Choroid plexus epithelial cell (primary cell): ENCODE data around the gene ATG12.
A peak's percentile ranks its signal among the peaks of the same experiment; 100 is the strongest.
"Not testable (repeated sequence)": the region's sequence is repeated elsewhere in the genome, so short reads cannot be mapped to it uniquely, and the experiment has no call there.

ENCODE experiments used
- DNase-seq: peaks from one replicate; pipeline ENCODE4 v3.0.0-alpha.2; 2010; ENCODE audit warnings: low read depth
- H3K4me3 ChIP-seq: 2 replicates; pipeline ENCODE4 v1.5.1; 2011; ENCODE audit warnings: low read depth, mild to moderate bottlenecking, control low read depth, low read length, moderate library complexity
- TF ChIP-seq, protein P1 (sequence below): conservative IDR thresholded peaks from 2 replicates; pipeline ENCODE4 v1.5.1; 2011; ENCODE audit warnings: low read depth, mild to moderate bottlenecking, control low read depth, inconsistent platforms, low read length, moderate library complexity

The ATG12 gene

DNA sequence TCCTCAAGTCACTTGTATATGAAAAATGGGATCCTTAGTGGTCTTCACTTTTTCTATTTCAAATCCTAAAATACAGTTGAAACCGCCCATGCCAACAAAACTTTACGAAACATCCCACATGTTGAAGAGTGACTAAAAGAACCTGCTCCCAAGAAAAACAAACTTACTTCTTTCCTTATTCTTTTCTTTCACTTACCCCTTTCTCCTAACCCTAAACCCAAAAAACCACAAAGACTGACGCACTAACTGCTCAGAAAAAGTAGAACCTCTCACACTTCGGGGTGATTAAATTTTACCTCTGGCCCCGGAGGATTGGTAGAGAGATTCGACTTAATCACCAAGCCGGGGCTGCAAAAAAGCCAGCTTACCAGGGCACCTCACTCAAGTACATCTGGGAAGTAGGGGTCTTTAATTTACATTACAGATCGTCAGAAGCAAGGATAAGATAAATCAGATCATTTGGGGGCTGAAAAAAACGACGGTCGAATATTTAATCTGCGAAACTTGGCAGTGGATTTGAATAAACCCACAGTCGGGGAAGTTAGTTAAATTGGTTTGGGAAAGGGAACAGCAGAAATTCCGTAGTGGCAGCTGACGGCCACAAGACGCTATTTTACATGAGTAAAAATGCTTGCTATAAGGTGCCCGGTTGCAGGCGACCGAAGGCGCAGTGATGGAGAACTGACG, 26.2 kb downstream of the ATG12 start:
- no peak for DNase-seq
- H3K4me3 ChIP-seq = peak overlapping the region; percentile 69
- TF ChIP-seq, protein P1, sequence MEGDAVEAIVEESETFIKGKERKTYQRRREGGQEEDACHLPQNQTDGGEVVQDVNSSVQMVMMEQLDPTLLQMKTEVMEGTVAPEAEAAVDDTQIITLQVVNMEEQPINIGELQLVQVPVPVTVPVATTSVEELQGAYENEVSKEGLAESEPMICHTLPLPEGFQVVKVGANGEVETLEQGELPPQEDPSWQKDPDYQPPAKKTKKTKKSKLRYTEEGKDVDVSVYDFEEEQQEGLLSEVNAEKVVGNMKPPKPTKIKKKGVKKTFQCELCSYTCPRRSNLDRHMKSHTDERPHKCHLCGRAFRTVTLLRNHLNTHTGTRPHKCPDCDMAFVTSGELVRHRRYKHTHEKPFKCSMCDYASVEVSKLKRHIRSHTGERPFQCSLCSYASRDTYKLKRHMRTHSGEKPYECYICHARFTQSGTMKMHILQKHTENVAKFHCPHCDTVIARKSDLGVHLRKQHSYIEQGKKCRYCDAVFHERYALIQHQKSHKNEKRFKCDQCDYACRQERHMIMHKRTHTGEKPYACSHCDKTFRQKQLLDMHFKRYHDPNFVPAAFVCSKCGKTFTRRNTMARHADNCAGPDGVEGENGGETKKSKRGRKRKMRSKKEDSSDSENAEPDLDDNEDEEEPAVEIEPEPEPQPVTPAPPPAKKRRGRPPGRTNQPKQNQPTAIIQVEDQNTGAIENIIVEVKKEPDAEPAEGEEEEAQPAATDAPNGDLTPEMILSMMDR = no peak

GRCh38 chr5:115813719-115814118, 27.6 kb downstream of the ATG12 start:
- no peak for DNase-seq
- TF ChIP-seq, protein P1 = no peak
- no peak overlapping the region for H3K4me3 ChIP-seq

DNA sequence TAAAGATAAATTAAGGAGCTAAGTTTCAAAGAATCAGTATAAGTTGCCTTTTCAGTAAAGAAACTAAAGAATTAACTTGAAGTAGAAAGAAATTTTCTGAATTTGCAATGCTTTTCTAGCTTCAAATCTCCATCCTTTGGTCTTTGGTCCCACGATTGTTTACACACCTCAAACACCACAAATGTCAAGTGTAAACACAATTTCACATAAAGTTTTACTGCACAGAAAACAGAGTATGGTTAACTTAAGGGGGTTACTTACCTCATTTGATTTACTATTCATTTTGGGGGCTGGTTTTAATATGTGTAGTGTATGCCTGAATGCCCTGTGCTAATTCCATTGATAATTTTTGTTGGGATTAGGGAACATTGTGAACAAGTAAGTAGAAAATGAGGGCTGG, 29.0 kb downstream of the ATG12 start:
- TF ChIP-seq, protein P1 = no peak
- DNase-seq = no peak
- H3K4me3 ChIP-seq = no peak overlapping the region

DNA sequence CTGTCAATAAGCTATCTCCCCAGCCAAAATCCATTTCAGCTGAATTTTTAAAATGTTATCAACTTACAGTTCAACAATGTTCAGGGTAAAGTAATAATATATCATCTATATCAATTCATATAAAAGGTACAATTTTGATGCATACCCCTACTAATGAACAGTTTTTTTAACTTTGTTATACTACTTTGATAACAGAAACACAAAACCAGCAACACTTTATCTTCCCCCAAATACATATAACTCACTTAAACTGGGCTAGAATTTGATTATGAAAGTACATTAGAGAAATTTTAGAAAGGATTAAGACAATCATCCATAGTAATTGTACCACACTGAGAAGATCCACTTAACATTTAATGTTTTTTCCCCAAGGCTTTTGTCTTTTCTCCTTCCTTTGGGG, 30.0 kb downstream of the ATG12 start:
- H3K4me3 ChIP-seq = no peak overlapping the region
- TF ChIP-seq, protein P1 = no peak
- DNase-seq = no peak

GRCh38 chr5:115810761-115811160, 30.6 kb downstream of the ATG12 start:
- no peak overlapping the region for H3K4me3 ChIP-seq
- TF ChIP-seq, protein P1 = no peak
- peak; percentile 34 for DNase-seq

- TF ChIP-seq, protein P1 = no peak
These were observed 31.4 kb downstream of the ATG12 start for GRCh38 chr5:115809946-115810345.

GRCh38 chr5:115808066-115808465, 33.3 kb downstream of the ATG12 start:
- DNase-seq, H3K4me3 ChIP-seq: not testable (repeated sequence)

More at GRCh38 chr5:115809946-115810345, 31.4 kb downstream of the ATG12 start:
- H3K4me3 ChIP-seq = no peak overlapping the region
- no peak for DNase-seq
